HG03354 (cell line): ENCODE results near the gene GSTM2.

Experiments used
- ATAC-seq: cut with Tn5 transposase; IDR thresholded peaks from one replicate; pipeline ENCODE4 v1.9.1; 2021; ENCODE audit warnings: mild to moderate bottlenecking; ENCODE audit not compliant: unreplicated experiment, poor library complexity, severe bottlenecking

The GSTM2 gene

GRCh38 chr1:109628540-109629321 lies 39.1 kb upstream of the GSTM2 start:
- no peak for ATAC-seq

GRCh38 chr1:109629372-109630030 lies 38.4 kb upstream of the GSTM2 start:
- ATAC-seq: no peak

- ATAC-seq: no peak
Observed at GRCh38 chr1:109630081-109630897, 37.6 kb upstream of the GSTM2 start.

- no peak for ATAC-seq
Observed at GRCh38 chr1:109630898-109631512, 36.9 kb upstream of the GSTM2 start.

GRCh38 chr1:109631513-109632505 lies 36.0 kb upstream of the GSTM2 start:
- ATAC-seq: no peak

GRCh38 chr1:109632671-109633346 lies 35.0 kb upstream of the GSTM2 start:
- no peak for ATAC-seq

- ATAC-seq: no peak
Observed at GRCh38 chr1:109634292-109634691, 33.6 kb upstream of the GSTM2 start.

- no peak for ATAC-seq
Observed at GRCh38 chr1:109634771-109635750, 32.8 kb upstream of the GSTM2 start.

- no peak for ATAC-seq
Observed at GRCh38 chr1:109635862-109636200, 32.0 kb upstream of the GSTM2 start.

- ATAC-seq: no peak
Observed at GRCh38 chr1:109636201-109636952, 31.5 kb upstream of the GSTM2 start.

- ATAC-seq: no peak
Observed at GRCh38 chr1:109637446-109637845, 30.4 kb upstream of the GSTM2 start.

GRCh38 chr1:109639063-109639840 lies 28.6 kb upstream of the GSTM2 start:
- ATAC-seq: no peak

- ATAC-seq: no peak
Observed at GRCh38 chr1:109639841-109640184, 28.0 kb upstream of the GSTM2 start.

GRCh38 chr1:109640285-109640865 lies 27.5 kb upstream of the GSTM2 start:
- ATAC-seq: peak; percentile 56

- no peak for ATAC-seq
Observed at GRCh38 chr1:109641078-109641740, 26.6 kb upstream of the GSTM2 start.
